Osteocyte (in vitro differentiated cells): ENCODE measurements around the gene MAML2. TPM values are rescaled to one million over a fixed set of nuclear protein-coding genes. Genes with fewer than 3 reads are reported as not detected.

Experiments
- DNase-seq: peaks from one replicate; pipeline ENCODE4 v3.0.0; 2021; ENCODE audit warnings: mixed read lengths; ENCODE audit not compliant: unreplicated experiment; ENCODE audit errors: extremely low spot score
- H3K27ac Mint-ChIP-seq: one replicate; pipeline ENCODE4 v1.8.0; 2021; ENCODE audit warnings: mild to moderate bottlenecking, mixed read lengths; ENCODE audit not compliant: unreplicated experiment
- H3K27me3 Mint-ChIP-seq: one replicate; pipeline ENCODE4 v1.8.0; 2021; ENCODE audit warnings: mixed read lengths; ENCODE audit not compliant: unreplicated experiment
- H3K36me3 Mint-ChIP-seq: one replicate; pipeline ENCODE4 v1.8.0; 2021; ENCODE audit warnings: mixed read lengths; ENCODE audit not compliant: unreplicated experiment
- H3K4me1 Mint-ChIP-seq: one replicate; pipeline ENCODE4 v1.8.0; 2021; ENCODE audit warnings: mixed read lengths; ENCODE audit not compliant: unreplicated experiment
- H3K4me3 Mint-ChIP-seq: one replicate; pipeline ENCODE4 v1.8.0; 2021; ENCODE audit warnings: mild to moderate bottlenecking, moderate library complexity, mixed read lengths; ENCODE audit not compliant: unreplicated experiment
- H3K9me3 Mint-ChIP-seq: one replicate; pipeline ENCODE4 v1.8.0; 2021; ENCODE audit warnings: mixed read lengths; ENCODE audit not compliant: unreplicated experiment
- CTCF ChIP-seq: fragments of 200-600 bp; sonication (generic); IDR thresholded peaks from 2 replicates; pipeline ENCODE4 v1.5.0; 2021; ENCODE audit warnings: antibody characterized with exemption, mild to moderate bottlenecking, moderate library complexity
- total RNA-seq: library from RNA; stranded (reverse); gene quantifications from 2 replicates; pipeline ENCODE4 v1.2.1, GENCODE V29; 2021

Gene MAML2
- total RNA-seq, 1 donor from 2014 or later, result 29.3 TPM

GRCh38 chr11:96002754-96003290 lies 340.2 kb downstream of the MAML2 start:
- peaks cover 4% of the 10 kb centered on the region for H3K36me3 Mint-ChIP-seq
- H3K4me1 Mint-ChIP-seq, result peaks cover 9% of the 10 kb centered on the region
- DNase-seq, result no peak
- H3K27me3 Mint-ChIP-seq, result no peaks in the 10 kb centered on the region
- no peak overlapping the region for H3K4me3 Mint-ChIP-seq
- H3K27ac Mint-ChIP-seq, result no peak overlapping the region
- peaks cover 4% of the 10 kb centered on the region for H3K9me3 Mint-ChIP-seq
- no peak for TF ChIP-seq CTCF

DNA sequence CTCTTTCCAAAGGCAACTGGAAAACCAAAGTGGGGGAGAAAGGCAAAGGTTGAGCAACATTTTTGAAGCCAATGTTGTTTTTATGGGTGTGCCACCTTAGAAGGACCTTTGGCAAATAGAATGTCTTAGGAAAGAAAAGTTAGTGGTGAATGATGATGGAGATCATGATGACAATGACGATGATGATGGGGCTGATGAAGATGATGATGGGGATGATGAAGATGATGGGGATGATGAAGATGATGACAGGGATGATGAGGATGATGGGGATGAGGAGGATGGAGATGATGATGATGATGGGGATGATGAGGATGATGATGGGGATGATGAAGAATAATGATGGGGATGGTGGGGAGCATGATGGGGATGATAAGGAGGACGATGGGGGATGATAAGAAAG lies 340.7 kb downstream of the MAML2 start:
- H3K36me3 Mint-ChIP-seq, result peaks cover 4% of the 10 kb centered on the region
- peaks cover 9% of the 10 kb centered on the region for H3K4me1 Mint-ChIP-seq
- H3K9me3 Mint-ChIP-seq, result peaks cover 4% of the 10 kb centered on the region
- no peak overlapping the region for H3K27ac Mint-ChIP-seq
- DNase-seq, result no peak
- TF ChIP-seq CTCF, result no peak
- H3K4me3 Mint-ChIP-seq, result no peak overlapping the region
- H3K27me3 Mint-ChIP-seq, result no peaks in the 10 kb centered on the region

DNA sequence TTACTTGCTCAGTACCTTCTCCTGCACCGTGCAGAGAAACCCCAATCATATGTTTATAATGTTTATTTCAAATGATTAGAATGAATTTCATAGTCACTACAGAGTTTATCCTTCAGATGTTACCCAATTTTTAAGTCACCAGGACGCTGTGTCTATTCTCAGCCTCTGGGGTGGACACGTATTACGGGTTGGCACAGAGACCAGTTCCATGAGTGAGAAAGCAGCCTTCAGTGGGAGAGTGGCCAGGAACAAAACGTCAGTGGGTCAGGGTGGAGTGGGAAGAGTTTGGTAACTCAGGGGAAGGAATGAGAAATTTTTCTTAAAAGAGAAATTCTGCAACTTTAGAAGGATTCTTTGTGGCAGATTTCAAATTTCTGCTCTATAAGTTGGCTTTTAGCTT lies 342.0 kb downstream of the MAML2 start:
- Mint-ChIP-seq H3K36me3 (peaks cover 4% of the 10 kb centered on the region), H3K4me1 (peaks cover 11% of the 10 kb centered on the region), H3K27me3 (no peaks in the 10 kb centered on the region), H3K27ac (no peak overlapping the region), H3K4me3 (no peak overlapping the region), H3K9me3 (peaks cover 4% of the 10 kb centered on the region)
- no peak for TF ChIP-seq CTCF
- DNase-seq, result no peak

DNA sequence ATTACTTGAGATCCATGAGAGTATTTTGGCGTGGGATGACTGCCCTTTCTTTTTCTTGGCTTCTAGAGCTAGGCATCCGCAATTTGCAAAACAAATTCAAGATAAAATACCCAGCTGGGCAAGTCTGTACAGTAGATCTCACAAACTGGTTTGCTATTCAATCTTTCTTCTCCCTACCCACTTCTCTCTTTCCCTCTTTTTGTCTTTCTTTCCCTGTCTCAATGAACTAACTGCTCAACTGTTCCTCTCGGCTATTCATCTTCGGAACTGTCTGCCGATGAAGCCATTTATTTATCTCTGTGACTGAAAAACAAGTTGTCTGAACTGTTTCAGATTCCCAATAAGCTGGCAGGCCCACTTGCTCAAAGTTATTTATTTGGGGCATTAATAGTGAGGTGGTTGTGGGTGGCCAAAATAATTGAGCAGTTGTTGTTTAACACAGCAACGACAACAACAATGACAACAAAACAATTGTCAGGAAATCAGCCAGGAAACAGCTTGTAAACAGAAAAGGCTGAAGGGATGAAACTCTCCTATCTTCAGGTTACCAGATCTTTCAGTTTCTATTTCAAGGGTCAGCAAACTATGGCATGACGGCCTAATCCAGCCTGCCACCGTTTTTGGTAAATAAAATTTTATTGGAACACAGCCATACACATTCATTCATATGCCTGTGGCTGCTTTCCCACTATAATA lies 343.1 kb downstream of the MAML2 start:
- Mint-ChIP-seq H3K27me3 (no peaks in the 10 kb centered on the region), H3K27ac (no peak overlapping the region), H3K4me1 (peaks cover 11% of the 10 kb centered on the region), H3K4me3 (no peak overlapping the region), H3K9me3 (peaks cover 4% of the 10 kb centered on the region), H3K36me3 (peaks cover 4% of the 10 kb centered on the region)
- DNase-seq, result no peak
- TF ChIP-seq CTCF, result no peak

GRCh38 chr11:95996621-95997235 lies 346.3 kb downstream of the MAML2 start:
- TF ChIP-seq CTCF, result no peak
- Mint-ChIP-seq H3K36me3 (peaks cover 6% of the 10 kb centered on the region), H3K4me1 (peaks cover 35% of the 10 kb centered on the region), H3K27me3 (no peaks in the 10 kb centered on the region), H3K4me3 (no peak overlapping the region), H3K27ac (no peak overlapping the region), H3K9me3 (no peaks in the 10 kb centered on the region)
- DNase-seq, result no peak
